GM21717 (cell line): ENCODE data around the gene TTYH3.

Experiments used
- ATAC-seq: cut with Tn5 transposase; IDR thresholded peaks from one replicate; pipeline ENCODE4 v1.9.1; 2021; ENCODE audit warnings: mild to moderate bottlenecking, moderate library complexity; ENCODE audit not compliant: unreplicated experiment

The TTYH3 gene

DNA sequence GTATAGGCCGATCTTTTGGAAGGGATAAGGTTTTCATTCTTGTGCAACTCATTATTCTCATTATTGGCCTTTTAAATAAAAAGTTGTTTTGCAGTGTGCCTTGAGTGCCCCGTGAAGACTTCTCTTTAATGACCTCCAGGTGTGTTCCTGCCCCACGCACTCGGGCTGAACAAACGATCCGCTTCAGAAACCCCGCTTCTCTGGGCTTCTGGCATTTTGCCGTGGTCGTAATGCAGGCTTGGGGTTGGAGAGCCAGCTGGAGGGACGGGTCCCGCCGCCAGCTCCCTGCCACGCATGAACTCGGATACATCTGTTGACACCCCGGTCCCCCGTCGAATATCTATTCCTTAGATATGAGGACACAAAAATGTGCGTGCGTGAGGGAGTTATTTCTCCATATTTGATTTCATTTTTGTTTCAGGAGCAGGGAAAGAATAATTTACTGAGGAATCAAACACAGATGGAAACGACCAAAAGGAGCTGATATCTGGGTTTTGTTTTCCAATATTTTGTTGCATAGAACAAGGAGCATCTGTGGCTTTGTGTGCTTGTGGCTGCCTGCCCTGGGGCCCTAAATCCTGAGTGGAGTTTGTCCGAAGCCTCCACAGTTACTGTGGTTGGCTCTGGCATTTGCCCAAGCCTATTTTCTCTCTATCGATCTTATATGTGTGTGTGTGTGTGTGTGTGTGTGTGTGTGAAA lies 17.0 kb upstream of the TTYH3 start:
- ATAC-seq: no peak

DNA sequence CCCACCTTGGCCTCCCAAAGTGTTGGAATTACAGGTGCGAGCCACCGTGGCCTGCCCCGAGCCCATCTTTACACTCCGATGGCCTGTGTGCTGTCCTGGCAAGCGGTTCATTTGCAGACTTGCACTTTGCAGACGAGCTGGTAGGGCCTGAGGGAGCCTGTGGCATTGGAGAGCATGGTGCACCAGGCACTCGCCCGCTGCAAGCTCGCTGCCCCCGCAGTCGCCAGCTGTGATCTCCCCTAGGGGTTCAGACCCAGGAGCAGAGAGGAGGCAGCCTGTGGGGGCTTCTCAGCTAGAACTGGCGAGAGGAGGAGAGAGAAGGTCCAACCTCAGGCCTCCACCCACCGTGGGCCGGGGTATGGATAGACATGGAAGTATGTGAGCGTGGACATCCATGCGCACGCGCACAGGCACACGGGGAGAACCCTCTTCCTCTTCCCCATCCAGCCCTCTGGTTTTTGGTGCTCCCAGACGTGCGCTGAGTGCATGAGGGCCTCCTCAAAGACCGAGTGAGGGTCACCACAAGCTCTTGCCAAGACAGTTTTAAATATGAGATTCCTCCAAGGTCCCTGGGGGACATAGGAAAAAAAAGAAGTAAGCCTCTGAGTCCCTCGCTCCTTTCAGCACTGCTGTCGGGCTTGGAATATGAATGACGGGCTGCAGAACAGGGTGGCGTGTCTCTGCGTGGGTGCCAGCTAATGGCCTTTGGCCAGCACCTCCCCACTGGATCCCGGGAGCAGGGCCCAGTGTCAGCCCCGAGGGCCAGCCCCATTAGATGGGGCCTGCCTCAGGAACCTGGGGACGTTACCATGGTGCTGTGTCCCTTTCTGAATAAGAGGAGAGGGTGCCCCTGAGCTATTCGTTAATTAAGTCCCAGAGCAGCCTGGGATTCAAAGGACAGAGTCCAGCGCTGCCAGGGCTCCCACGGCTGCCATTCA lies 15.1 kb upstream of the TTYH3 start:
- ATAC-seq: no peak

DNA sequence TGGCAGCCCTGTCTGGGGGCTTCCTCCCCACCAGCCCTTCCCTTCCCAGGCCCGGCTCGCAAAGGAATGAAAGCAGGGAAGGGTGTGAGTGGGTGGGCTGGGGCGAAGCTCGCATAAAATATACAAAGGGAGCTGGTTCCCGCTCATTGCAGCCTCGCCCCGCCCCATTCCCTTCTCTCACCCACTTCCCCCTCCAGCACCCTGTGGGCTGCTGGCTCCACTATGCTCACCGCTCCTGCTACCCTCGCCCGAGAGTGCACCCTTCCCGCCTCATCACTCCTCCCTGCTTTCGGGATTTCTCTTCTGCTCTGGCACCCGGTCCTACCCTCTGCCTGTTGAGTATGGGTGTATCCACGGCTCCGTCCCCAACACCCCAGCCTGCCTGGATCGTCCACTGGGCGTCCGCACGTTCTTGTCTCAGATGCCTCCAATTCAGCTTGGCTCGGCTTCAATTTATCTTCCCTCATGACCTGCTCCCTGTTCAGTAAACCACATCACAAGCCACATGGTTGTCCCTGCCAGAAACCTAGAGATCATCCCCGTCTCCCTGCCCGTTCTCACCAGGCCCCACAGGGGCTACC lies 14.4 kb upstream of the TTYH3 start:
- ATAC-seq: no peak

DNA sequence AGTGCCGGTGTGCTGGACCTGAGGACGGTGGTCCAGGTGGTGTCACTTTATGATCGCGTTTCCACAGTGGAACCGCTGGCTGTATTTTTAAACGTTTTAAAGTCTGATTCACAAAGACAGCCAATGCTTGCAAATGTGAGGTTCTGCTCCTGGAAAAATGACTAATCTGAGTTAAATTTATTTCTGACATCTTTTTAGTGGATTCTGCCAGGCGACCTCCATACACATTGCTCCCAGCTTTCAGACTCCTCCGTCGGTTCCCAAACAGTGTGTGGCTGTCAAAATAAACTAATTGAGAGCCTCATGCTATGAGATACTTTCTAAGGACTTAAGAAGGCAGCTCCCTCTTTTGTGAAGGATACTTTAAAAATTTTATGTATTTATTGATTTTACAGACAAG lies 12.7 kb upstream of the TTYH3 start:
- no peak for ATAC-seq

DNA sequence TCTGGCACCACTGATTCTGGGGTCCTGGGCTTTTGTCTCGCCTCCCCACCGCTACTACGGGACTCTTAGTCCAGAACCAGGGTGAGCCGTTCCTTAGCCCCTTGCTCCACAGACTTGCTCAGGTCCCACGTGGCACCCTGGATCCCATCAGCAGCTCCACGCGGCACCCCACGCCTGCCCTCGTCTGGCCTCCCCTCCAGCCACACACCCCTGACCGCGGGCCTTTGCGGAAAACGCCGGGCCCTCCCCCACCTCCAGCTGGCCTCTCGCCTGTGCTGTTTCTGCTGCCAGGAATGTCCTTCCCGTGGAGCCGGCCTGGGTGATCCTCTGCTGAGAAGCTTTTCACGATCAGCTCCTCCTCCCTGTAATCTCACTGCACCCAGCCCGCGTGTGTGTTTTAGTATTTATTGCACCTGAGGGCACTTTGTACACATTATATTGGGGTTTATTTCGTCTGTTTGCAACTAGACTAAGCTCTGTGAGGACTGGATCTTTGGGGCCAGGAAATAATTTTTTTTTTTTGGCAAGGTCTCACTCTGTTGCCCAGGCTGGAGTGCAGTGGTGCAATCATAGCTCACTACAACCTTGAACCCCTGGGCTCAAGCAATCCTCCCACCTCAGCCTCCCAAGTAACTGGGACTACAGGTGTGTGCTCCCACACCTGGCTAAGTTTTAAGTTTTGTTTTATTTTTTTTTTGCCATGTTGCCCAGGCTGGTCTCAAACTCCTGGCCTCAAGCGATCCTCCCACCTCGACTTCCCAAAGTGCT lies 10.5 kb upstream of the TTYH3 start:
- ATAC-seq: no peak

DNA sequence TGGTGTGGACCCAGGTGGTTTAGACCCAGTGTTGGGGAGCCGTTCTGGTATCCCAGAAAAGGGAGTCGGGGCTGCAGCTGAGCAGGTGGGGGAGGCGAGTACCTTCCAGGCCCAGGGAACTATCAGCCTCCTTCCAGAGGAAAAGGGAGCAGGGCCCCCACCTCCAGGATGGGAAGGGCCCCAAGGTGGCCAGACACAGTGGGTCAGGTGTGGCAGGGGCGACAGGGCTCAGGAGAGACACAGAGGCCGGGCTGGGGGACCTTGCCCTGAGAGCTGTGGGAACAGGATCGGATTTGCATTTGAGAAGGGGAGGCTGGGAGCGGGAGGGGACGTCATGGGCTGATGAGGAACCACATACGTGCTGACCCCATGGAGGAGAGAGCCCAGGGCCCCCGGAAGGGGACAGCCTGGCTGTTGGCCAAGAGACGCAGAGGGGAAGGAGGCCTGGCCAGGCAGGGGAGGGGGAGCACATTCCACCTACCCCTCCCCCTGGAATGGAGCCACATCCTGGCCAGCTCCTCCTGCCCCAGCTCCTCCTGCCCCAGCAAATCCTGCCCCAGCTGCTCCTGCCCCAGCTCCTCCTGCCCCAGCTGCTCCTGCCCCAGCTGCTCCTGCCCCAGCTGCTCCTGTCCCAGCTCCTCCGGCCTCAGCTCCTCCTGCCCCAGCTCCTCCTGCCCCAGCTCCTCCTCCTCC lies 9.7 kb upstream of the TTYH3 start:
- ATAC-seq: no peak

DNA sequence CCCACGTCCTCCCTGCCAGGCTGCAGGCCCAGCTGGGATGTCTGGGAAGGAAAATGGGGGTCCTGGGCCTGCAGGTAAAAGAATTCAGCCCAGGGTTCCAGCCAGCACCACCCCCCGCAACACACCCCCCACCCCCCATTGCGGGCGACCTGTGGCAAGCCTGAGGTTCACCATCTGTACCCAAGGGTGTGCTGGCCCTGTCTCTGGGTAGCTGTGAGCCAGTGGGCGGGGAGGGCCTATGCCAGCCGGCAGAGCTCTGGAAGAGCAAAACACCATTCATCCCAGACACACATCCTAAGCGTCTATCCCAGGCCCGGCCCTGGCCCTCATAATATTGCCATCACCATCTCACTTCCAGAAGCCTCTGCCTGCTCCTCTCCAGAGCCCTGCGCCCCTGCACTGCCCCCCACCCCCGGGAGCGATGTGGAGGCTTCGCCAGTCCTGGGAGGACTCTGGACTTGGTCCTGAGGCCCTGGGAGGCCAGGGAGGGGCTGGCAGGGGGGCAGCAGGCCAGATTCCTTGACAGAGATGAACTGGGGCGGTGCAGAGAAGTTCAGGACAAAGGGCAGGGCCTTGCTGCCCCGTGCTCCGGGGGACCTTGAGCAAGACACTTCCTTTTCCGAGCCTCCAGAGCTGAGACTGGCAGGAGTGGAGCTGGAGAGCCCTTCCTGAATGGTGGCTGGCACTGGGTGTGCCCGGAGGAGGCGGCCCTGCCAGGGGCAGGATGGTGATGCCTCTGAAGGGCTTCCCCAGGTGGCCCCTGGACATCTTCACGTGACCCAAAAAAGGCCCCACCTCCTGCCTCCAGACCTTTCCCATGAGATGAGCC lies 8.7 kb upstream of the TTYH3 start:
- ATAC-seq: no peak

GRCh38 chr7:2623698-2624014 lies 8.1 kb upstream of the TTYH3 start:
- ATAC-seq: no peak

DNA sequence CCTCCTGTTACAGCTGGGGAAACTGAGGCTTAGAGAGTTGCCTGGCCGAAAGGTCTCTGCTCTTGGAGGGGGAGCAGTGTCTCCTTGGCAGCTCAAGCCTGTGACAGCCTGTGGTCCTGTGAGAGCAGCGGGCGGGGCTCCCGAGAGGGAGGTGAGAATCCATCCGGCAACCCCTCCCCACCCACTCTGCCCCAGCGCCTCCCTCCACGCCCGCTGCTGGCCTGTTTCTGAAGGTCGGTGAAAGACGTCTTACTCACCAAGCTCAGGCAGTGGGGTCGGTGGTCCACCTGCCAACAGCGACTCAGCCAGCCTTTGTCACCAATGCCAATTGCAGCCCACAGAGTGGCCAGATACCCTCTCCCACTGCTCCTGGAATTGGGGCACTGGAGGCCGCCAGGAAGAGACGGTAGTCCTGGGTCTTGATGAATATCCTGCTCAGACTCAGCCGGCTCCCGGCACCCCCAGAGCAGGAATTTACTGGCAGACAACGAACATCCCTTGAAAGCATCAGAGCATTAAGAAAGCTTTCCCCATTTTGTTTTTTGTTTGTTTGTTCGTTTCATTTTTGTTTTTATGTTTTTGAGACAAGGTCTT lies 7.4 kb upstream of the TTYH3 start:
- ATAC-seq: no peak

- no peak for ATAC-seq
These were observed 5.2 kb upstream of the TTYH3 start for GRCh38 chr7:2626498-2627117.

- ATAC-seq: no peak
These were observed 4.3 kb upstream of the TTYH3 start for GRCh38 chr7:2627258-2628129.

DNA sequence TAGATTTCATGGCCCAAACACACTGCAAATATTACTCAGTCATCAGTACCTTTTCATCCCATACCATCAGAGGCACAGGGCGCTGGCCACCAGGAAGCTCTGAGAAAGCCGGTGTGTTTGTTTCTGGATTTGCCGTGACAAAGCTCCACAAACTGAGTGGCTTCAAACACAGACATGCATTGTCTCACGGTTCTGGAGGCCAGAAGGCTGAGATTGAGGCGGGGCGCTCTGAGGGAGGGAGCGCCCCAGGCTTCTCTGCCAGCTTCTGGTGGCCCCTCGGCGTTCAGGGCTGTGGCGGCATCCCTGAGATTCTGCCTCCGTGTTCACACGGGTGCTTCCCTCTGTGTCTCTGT lies 3.7 kb upstream of the TTYH3 start:
- no peak for ATAC-seq

GRCh38 chr7:2628891-2629290 lies 2.9 kb upstream of the TTYH3 start:
- ATAC-seq: no peak

DNA sequence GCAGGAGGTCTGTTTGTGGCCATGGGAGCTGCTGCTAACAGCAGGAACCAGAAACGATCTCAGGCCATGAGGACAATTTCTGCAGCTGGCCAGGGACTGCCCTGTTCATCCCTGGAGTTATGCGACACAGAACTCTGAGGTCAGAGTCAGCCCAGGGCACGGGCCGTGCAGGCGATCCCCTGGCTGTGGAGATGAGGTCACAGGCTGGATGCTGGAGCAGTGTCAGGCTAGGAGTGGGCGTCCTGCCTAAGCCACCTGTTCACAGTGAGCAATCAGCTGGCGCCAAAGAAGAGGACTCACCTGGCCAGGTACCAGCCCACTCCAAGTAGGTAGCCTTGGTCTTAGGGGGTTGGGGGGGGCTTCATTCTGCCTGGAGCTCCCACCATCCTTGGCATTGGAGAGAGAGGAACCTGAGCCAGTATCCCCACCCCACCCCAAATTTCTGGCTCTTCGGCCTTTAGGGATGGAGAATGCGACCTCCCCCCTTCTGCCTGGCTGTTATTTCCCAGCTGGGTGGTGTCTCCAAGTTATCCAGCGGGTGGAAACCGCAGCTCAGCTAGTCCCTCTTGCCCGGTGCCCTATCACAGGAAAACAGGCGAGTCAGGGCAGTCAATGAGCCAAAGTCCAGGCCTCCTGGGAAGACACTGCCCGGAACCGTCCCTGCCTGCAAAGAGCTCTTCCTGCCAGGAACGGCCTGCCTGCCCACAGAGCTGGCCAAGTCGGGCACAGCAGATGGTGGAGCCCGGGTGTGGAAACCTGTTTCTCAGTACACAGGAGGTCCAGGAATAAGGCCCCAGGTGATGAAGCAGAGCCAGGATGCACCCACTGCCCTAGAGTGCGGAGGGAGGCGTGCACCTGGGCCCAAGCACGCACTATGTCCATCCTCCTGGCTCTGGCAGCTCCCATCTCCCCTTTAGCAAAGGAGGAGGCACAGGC lies 1.8 kb upstream of the TTYH3 start:
- no peak for ATAC-seq

GRCh38 chr7:2632733-2633537 lies 1.1 kb downstream of the TTYH3 start:
- no peak for ATAC-seq

DNA sequence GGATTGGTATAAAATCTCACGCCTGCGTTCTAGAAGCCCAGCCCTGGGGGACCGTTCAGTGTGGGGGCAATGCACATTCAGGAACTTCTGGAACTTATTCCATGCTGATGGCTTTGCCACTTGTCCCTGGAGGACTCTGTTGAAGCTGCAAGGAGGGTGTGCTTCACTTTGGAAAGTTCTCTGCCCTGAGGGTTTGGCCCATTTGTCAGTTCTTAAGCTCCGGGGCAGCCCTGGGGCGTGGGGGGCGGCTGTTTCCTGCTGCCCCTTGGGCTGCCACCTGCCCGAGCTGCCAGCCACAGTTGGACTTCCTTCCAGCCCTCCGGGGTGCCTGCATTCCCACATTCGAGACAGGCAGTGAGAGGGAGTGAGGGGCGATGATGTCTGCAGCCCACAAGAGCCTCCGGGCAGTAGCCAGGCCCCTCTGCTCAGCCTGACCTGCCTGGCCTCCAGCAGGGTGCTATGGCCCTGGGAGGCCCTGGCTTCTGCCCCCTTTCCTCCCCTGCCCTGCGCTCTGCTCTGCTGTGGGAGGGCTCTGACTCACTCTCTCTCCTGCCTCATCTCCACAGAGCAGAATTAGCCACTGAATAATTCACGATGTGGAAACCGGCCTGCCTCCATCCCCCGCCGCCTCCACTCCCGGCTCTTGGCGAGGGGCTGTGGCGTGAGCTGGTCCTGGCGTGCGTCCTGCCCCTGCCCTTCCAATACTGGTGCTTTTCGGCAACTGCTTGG lies 1.9 kb downstream of the TTYH3 start:
- no peak for ATAC-seq
